DND-41 (cell line): ENCODE measurements around the gene THOC2.

Source experiments
- EZH2 ChIP-seq: IDR thresholded peaks from 3 replicates; pipeline ENCODE4 v1.6.1; 2012; ENCODE audit warnings: borderline replicate concordance, low read depth, mild to moderate bottlenecking, moderate library complexity, low read length, inconsistent platforms; ENCODE audit not compliant: severe bottlenecking
- TF ChIP-seq, protein P1 (sequence below): IDR thresholded peaks from 2 replicates; pipeline ENCODE4 v1.5.1; 2012; ENCODE audit warnings: borderline replicate concordance, low read length, moderate library complexity, mild to moderate bottlenecking; ENCODE audit not compliant: poor library complexity, severe bottlenecking; ENCODE audit errors: extremely low read depth

GRCh38 chrX:123626962-123627361 lies 105.9 kb downstream of the THOC2 start:
- TF ChIP-seq, protein P1, sequence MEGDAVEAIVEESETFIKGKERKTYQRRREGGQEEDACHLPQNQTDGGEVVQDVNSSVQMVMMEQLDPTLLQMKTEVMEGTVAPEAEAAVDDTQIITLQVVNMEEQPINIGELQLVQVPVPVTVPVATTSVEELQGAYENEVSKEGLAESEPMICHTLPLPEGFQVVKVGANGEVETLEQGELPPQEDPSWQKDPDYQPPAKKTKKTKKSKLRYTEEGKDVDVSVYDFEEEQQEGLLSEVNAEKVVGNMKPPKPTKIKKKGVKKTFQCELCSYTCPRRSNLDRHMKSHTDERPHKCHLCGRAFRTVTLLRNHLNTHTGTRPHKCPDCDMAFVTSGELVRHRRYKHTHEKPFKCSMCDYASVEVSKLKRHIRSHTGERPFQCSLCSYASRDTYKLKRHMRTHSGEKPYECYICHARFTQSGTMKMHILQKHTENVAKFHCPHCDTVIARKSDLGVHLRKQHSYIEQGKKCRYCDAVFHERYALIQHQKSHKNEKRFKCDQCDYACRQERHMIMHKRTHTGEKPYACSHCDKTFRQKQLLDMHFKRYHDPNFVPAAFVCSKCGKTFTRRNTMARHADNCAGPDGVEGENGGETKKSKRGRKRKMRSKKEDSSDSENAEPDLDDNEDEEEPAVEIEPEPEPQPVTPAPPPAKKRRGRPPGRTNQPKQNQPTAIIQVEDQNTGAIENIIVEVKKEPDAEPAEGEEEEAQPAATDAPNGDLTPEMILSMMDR, result no peak
- no peak for TF ChIP-seq EZH2
